ENCODE results near the gene GBX1.

GRCh38 chr7:151207804-151208203 is 40.3 kb upstream of the GBX1 start:
- TF ChIP-seq POLR2AphosphoS5 (IDR thresholded peaks at IDR 0.05; ENCODE audit: low read depth, low read length): no peak
- TF ChIP-seq SIN3A (IDR thresholded peaks at IDR 0.05; ENCODE audit: borderline replicate concordance, insufficient read depth, low read length): no peak
- TF ChIP-seq TAF1 (IDR thresholded peaks at IDR 0.05; ENCODE audit: borderline replicate concordance, insufficient read depth, low read length): no peak
- TF ChIP-seq, protein P1, sequence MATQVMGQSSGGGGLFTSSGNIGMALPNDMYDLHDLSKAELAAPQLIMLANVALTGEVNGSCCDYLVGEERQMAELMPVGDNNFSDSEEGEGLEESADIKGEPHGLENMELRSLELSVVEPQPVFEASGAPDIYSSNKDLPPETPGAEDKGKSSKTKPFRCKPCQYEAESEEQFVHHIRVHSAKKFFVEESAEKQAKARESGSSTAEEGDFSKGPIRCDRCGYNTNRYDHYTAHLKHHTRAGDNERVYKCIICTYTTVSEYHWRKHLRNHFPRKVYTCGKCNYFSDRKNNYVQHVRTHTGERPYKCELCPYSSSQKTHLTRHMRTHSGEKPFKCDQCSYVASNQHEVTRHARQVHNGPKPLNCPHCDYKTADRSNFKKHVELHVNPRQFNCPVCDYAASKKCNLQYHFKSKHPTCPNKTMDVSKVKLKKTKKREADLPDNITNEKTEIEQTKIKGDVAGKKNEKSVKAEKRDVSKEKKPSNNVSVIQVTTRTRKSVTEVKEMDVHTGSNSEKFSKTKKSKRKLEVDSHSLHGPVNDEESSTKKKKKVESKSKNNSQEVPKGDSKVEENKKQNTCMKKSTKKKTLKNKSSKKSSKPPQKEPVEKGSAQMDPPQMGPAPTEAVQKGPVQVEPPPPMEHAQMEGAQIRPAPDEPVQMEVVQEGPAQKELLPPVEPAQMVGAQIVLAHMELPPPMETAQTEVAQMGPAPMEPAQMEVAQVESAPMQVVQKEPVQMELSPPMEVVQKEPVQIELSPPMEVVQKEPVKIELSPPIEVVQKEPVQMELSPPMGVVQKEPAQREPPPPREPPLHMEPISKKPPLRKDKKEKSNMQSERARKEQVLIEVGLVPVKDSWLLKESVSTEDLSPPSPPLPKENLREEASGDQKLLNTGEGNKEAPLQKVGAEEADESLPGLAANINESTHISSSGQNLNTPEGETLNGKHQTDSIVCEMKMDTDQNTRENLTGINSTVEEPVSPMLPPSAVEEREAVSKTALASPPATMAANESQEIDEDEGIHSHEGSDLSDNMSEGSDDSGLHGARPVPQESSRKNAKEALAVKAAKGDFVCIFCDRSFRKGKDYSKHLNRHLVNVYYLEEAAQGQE (IDR thresholded peaks at IDR 0.05; ENCODE audit: insufficient read depth in 1 of 2, low read depth in 2 of 2, low read length in 2 of 2): no peak

Data from PFSK-1 (cell line).